Measurements from ENCODE around the gene PHF12. TPM values are rescaled to one million over a fixed set of nuclear protein-coding genes. Genes with fewer than 3 reads are reported as not detected.

The PHF12 gene
- total RNA-seq, 1 donor from 2014 or later = 33.6 TPM

GRCh38 chr17:28993645-28994426 lies 42.5 kb upstream of the PHF12 start:
- Mint-ChIP-seq H3K4me3 (ENCODE audit: unreplicated experiment) (no peak overlapping the region), H3K27ac (ENCODE audit: unreplicated experiment) (no peak overlapping the region), H3K27me3 (ENCODE audit: low read depth) (peaks cover 22% of the 10 kb centered on the region)

GRCh38 chr17:28992625-28993600 lies 41.6 kb upstream of the PHF12 start:
- DNase-seq (ENCODE audit: low spot score) = no peak
- H3K27ac Mint-ChIP-seq (ENCODE audit: unreplicated experiment) = no peak overlapping the region
- TF ChIP-seq CTCF (IDR thresholded peaks at IDR 0.05) = no peak
- no peaks in the 10 kb centered on the region for H3K9me3 Mint-ChIP-seq (ENCODE audit: low read depth)
- H3K4me1 Mint-ChIP-seq (ENCODE audit: low read depth) = no peaks in the 10 kb centered on the region
- H3K4me3 Mint-ChIP-seq (ENCODE audit: unreplicated experiment) = no peak overlapping the region
- H3K27me3 Mint-ChIP-seq (ENCODE audit: low read depth) = peaks cover 21% of the 10 kb centered on the region
- no peaks in the 10 kb centered on the region for H3K36me3 Mint-ChIP-seq (ENCODE audit: low read depth)

More at GRCh38 chr17:28993645-28994426, 42.5 kb upstream of the PHF12 start:
- H3K4me1 Mint-ChIP-seq (ENCODE audit: low read depth) = no peaks in the 10 kb centered on the region
- no peaks in the 10 kb centered on the region for H3K36me3 Mint-ChIP-seq (ENCODE audit: low read depth)
- TF ChIP-seq CTCF (IDR thresholded peaks at IDR 0.05) = no peak
- H3K9me3 Mint-ChIP-seq (ENCODE audit: low read depth) = no peaks in the 10 kb centered on the region
- no peak for DNase-seq (ENCODE audit: low spot score)

- H3K9me3 Mint-ChIP-seq (ENCODE audit: low read depth) = no peaks in the 10 kb centered on the region
- H3K4me3 Mint-ChIP-seq (ENCODE audit: unreplicated experiment) = no peak overlapping the region
- H3K27me3 Mint-ChIP-seq (ENCODE audit: low read depth) = peaks cover 20% of the 10 kb centered on the region
- no peak overlapping the region for H3K27ac Mint-ChIP-seq (ENCODE audit: unreplicated experiment)
- DNase-seq (ENCODE audit: low spot score) = no peak
- H3K36me3 Mint-ChIP-seq (ENCODE audit: low read depth) = no peaks in the 10 kb centered on the region
- no peak for TF ChIP-seq CTCF (IDR thresholded peaks at IDR 0.05)
- no peaks in the 10 kb centered on the region for H3K4me1 Mint-ChIP-seq (ENCODE audit: low read depth)
Measured at GRCh38 chr17:28992185-28992584, 40.9 kb upstream of the PHF12 start.

GRCh38 chr17:28991779-28992178 lies 40.5 kb upstream of the PHF12 start:
- H3K27ac Mint-ChIP-seq (ENCODE audit: unreplicated experiment) = no peak overlapping the region
- no peaks in the 10 kb centered on the region for H3K36me3 Mint-ChIP-seq (ENCODE audit: low read depth)
- H3K4me1 Mint-ChIP-seq (ENCODE audit: low read depth) = no peaks in the 10 kb centered on the region
- DNase-seq (ENCODE audit: low spot score) = no peak
- no peaks in the 10 kb centered on the region for H3K9me3 Mint-ChIP-seq (ENCODE audit: low read depth)
- H3K4me3 Mint-ChIP-seq (ENCODE audit: unreplicated experiment) = no peak overlapping the region
- no peak for TF ChIP-seq CTCF (IDR thresholded peaks at IDR 0.05)
- H3K27me3 Mint-ChIP-seq (ENCODE audit: low read depth) = peaks cover 19% of the 10 kb centered on the region

- Mint-ChIP-seq H3K9me3 (ENCODE audit: low read depth) (no peaks in the 10 kb centered on the region), H3K27ac (ENCODE audit: unreplicated experiment) (no peak overlapping the region), H3K4me1 (ENCODE audit: low read depth) (no peaks in the 10 kb centered on the region), H3K36me3 (ENCODE audit: low read depth) (no peaks in the 10 kb centered on the region), H3K27me3 (ENCODE audit: low read depth) (peaks cover 22% of the 10 kb centered on the region), H3K4me3 (ENCODE audit: unreplicated experiment) (no peak overlapping the region)
- DNase-seq (ENCODE audit: low spot score) = no peak
- TF ChIP-seq CTCF (IDR thresholded peaks at IDR 0.05) = no peak
Measured at GRCh38 chr17:28989028-28989427, 37.7 kb upstream of the PHF12 start.

Measured in chondrocyte (in vitro differentiated cells).